ENCODE data around the gene PRKCD.
A peak's percentile ranks its signal among the peaks of the same experiment; 100 is the strongest.

Gene PRKCD

DNA sequence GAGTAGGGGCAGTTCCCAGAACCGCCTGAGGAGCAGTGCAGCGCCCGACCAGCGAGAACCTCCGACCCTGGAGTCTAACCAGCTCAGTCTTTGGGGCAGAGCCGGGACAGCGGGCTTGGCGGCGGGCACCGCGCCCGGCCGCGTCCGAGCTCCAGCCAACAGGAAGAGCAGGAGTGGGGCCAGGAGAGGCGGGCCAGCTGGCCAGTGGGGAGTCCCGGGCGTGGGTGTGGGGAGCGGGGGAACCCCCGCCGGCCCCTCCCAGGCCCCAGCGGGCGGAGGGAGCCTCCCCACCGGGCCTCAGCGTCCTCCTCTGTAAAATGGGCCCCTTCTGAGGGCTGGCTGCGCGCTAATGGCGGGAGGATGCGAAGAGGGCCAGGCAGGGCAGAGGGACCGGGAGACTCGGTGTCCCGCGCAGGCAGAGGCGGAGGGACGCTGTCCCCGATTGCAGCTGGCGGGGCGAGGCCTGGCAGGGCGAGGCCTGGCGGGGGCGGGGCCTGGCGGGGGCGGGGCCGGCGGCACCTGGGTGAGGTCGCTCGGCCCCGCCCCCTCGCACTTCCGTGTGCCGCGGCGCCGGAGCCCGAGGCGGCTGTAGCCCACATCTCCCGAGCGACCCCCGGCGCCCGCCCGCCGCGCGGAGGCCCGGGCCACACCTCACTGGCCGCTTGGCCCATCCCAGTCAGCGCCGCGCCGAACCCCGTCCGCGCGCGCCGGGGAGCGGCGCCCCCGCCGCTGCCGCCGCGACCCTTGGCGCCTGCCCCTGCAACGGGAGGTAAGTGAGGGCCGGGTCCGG is at the start of gene PRKCD:
Gene PRKCD (plus strand): TSS at position 550 of the 790 bp plus-strand sequence. CDS start 17,214 bp downstream, outside the sequence.
- DNase-seq = peak; percentile 65

DNA sequence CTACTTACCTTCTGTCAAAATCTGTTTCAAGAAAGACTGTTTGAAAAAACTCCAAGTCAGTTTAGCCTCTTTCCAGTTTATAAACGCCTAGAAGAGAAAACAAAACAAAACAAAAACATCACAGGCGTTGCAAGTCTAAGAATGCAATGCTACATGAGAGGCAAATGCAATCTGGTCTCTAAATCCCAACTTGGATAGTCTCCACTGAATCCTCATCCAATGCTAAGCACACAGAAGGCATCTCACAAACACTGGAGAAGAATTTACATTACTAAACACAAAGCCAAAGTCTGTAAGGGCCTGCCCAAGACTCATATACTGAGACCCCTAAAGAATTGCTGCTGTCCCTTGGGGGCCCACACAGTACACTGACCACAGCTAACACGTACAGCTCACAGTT is 49.2 kb upstream of the PRKCD start:
- DNase-seq = no peak

DNA sequence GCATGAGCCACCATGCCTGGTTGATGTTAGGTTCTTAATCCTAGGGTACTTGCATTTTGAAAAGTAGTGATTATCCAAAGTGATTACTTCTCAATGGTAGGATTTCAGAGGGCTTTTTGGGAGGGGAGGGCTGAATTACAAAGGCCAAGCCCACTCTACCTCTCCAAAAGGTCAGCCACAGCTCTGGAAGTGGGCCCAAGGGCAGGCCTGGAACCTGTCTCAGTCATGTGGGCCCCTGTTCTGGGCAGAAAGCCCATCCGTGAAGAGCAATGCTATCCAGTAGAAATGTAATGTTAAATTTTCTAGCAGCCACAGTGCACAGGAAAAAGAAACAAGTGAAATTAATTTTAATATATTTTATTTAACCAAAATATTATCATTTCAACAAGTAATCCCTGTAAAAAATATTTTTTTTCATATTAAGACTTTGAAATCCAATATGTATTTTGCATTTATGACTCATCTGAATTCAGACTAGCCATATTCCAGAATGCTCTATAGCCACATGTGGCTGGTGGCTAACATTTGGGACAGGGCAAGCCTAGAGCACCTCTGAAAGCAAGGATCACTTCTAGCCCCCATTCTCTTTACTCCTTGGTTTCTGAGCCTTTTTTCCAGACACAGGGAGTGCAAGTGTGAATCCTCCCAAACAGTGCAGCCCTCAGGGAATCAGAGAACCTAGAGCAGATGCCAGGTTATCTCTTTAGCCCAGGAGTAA is 47.6 kb upstream of the PRKCD start:
- no peak for DNase-seq

DNA sequence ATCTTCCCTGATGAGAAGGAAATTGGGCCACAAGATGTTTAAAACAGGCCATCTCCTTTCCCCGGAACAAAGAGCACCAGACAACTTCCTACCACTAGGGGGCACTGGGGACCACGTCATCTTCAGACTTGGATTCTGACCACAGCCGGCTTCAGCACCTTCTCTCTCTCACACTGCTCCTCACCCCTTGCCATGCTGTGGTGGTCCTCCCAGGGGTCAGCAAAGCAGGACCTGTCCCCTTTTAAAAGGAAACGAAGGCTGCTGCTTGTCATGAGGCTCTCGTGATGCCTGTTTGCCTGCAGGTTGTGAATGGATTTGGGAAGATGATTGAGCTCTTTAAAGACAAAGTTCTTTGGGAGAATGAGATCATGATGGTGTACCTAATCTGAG is 47.0 kb upstream of the PRKCD start:
- peak; percentile 83 for DNase-seq

DNA sequence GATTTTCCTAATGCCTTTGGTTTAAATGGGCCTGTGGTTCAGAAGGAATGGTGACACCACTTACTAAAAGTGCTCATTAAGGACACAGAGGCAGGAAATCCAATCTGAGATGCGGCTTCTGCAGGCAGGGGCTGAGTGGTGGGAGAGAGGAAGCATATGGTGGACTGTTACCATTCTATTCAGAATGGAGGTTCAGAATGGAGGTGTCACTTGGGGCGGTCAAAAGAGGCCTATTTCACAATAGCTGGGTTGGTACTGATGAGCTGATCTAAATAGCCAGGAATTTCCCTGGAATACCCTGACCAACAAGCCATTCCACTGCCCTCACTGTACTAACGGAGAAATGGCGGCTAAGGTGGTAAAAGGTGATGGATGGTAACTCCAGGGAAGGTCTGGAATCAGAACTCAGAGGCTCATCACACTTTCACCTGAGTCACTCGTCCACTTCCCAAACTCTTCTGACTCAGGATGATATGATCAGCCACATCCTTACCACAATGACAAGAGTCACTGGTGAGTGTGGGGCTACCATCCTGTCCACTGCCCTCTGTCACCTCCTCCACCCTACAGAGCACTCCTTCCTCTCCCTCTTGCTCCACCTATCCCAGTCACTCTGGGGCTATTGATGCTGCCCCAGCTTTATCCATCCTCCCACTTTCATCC is 46.5 kb upstream of the PRKCD start:
- no peak for DNase-seq

DNA sequence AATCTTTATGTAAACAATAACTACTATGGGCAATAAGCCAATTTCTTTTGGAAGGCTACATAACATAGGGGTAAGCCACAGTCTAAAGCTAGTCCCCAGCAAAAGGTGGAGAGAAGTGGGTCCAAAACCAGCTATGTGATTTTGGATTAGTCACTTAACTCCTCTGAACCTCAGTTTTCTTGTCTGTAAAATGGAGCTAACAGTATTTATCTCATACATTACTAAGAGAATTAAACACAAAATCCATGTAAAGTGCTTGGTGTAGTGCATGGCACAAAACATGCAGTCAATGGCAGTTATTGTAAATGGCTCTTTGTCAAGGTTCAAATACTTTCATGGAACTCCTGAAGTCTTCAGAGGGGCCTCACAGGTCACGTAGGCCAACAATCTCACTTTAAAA is 44.1 kb upstream of the PRKCD start:
- no peak for DNase-seq

DNA sequence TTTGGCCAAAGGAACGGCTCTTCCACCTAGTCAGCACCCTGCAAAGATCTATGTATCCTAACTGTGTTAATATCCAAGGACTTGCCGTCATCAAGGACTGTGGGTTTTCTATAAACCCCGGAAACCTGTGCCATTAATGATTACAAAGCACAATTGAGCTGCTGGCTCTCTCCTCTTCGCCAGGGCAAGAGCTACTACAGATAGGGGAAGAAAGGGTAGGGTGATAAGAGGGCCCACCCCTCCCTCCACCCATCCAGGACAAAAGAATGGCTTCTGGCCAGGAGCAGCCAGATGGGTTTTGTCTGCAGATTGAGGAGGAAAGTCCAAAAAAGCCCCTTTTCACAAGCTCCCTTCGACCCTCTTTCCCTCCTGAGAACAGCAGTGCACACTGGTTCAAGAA is 40.7 kb upstream of the PRKCD start:
- DNase-seq = no peak

DNA sequence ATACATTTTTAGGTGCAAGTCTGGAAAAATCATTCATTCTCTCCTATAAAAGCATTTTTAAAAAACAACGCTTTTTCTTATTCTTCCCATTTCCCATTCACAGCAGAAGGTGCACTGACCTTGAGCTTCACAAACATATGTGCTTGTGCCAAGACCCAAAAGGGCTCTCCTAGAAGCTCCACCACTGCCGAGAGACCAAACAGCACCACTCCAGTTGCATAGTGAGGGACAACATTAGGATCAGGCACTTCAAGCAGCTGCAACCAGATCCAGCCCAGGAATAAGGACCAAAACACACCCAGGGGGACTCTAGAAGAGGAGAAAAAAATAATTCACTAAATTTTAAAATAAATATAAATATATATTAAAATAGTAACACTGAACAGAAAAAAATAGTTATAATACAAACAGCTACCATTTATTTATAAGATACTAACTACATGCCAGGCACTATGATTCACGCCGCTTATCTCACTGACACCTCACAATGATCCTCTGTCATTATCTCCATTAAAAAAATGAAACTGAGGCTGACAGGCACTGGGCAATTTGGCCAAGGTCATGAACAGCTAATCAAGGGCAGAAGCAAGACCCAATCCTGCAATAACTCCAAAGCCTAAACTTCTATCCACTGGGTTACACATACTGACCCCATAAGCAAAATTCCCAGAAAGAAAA is 38.6 kb upstream of the PRKCD start:
- DNase-seq = no peak

DNA sequence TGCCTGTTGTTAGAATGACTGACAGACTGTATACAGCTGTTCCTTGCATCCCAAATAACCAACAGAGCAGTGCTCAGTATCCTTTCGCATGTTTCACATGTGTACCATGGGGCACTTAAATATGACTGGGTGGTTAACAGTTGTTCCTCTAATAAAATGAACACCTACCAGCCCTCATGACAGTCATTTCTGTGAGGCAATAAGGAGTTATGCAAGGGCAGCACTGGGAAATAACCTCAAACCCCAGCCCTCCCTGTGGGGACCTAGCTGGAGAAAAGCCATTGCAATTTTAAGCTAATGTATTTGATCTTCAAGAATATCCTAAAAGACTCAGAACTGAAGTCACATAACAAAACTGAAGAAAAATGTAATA is 38.1 kb upstream of the PRKCD start:
- no peak for DNase-seq

DNA sequence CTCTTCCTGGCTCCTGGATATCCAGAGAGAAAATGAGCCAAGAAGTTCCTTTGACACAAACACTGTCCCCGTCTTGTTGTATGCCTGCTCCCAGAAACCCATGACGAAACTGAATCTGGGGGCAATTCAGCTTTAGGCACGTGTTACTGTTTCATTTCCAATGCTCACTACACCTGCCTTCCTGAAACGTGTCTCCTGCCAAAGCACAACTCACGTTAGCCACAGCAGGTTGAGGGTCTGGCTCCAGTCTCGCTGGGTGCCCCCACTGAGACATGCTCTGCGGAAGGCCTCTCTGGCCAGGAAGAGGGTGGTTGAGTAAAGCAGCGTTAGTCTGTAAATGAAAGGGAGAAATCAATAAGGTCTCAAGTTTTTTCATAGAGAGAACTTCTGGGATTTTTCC is 37.5 kb upstream of the PRKCD start:
- DNase-seq = no peak

DNA sequence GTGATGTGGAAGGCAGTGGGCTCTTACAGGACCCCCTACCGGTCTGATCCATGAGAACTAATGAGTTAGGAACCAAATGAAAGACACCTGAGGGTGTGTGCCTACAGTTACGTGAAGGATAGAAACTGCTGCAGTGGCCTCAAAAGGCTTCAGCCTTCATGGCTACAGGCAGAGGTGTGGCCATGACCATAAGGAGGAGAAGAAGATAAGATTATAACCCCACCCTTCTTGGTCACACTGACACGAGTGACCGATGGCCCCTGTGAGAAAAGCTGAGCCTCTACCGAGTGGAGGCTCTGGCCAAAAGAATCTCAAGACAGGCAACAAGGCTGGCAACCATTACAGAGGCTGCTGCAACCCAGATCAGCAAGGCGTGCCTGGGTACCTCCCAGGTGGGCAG is 37.1 kb upstream of the PRKCD start:
- no peak for DNase-seq

DNA sequence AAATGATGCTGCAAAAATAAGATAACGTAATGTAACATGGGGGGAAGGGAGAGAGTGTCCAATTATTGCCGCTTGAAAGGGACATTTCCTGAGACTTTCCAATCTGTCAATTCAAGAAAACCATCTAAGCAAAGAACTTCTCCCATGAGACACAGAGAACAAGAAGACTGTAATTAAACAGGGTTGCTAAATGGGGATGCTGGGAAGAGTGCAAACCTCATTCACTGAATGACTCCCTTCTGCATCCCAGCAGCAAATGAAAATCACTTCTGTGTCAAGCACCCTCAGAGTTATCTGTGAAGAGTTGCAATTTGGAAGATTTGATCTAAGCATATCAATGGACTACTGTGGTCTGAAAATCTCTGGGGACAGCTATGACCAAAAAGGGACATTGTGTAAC is 34.4 kb upstream of the PRKCD start:
- no peak for DNase-seq

DNA sequence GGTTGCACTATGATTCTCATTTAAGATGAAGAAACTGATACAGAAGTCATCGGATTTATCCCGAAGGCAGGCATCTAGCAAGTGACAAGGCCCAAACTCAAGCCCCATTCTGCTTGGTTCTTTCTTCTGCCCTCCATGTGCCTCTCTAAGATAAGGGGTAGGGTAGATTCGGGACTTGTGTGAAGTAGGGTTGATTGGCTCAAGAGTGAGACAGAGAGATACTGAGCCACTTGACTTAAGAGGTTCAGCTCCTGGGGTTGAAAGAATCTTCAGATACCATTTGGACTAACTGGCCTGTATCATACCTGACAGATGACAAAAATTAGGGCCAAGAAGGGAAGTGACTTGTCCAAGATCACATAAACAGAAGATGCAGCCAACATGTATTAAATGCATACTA is 31.7 kb upstream of the PRKCD start:
- no peak for DNase-seq

DNA sequence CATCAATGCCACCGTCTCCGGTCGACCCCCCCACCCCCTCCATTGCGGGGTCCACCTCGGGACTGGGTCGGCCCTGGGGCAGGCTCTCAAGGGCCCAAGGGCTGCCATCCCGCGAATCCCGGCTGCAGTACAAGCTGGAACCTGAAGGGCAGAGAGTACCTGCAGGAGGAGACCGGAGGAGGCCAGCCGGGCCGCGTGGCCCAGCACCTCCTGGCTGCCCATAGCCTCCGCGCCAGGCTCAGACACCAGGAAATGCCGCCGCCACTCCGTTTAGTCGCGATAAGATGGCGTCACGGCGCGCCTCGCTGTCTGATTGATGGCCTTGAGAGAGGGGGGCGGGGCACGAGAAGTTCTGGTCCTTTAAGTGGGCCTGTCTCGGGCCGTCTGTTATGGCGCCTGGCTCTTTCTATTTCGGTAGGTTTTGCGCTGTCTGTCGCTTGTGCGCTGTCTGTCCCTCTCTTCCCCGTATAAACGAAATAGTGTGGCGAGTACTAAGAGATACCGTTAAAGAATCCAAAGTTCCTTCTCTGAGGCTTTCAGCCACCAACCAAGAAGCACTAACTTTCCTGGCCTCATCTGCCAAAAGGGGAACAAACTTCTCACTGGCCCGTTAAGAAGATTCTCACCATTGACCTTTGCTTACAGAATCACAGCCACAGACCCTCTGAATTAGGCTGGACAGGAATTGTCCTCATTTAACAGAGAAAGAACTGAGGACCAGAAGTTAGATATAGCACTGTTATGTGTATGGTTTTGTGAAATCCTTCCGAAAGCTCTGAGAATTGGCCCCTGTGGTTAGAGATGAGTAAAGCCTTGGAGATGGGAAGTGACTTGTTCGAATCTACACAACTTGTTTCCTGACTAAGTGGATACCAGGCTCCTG is 30.6 kb upstream of the PRKCD start, which contains the start of gene RFT1:
Gene RFT1 (minus strand): TSS at position 257 of the 883 bp plus-strand sequence. CDS start 35 bp downstream, at position 222.
- peak; percentile 98 for DNase-seq

DNA sequence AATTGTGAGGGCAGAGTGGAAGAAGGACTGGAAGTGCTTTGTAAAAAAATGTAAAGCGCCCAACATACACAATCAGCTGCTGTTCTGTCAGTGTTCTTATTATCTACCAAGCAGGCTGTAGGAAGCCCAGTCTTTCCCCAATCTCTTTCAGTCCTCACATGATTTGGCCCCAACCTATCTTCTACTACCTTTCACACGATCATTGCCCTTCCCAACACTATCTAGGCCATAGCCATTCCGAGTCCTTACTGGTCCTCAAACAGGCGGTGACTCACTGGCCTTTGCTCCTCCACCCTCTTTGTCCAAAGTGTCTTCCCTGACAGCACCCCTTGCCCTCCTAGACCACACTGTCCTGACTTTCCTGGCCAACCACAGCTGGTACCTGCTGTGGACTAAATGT is 29.9 kb upstream of the PRKCD start:
- no peak for DNase-seq

DNA sequence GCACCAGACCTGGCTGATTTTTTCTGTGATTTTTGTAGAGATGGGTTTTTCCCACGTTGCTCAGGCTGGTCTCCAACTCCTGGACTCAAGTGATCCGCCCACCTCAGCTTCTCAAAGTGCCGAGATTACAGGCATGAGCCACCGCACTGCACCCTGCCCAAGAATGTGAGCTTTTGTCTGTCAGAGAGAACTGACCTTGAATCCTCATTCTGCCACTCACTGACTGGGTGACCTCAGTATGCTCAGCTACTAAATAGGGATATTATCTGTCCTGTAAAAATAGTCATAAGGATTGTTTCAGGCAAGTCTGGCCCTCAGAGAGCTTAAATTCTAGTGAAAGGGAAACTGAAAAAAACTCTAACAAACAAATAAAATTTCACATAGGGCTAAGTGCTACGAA is 28.7 kb upstream of the PRKCD start:
- no peak for DNase-seq

DNA sequence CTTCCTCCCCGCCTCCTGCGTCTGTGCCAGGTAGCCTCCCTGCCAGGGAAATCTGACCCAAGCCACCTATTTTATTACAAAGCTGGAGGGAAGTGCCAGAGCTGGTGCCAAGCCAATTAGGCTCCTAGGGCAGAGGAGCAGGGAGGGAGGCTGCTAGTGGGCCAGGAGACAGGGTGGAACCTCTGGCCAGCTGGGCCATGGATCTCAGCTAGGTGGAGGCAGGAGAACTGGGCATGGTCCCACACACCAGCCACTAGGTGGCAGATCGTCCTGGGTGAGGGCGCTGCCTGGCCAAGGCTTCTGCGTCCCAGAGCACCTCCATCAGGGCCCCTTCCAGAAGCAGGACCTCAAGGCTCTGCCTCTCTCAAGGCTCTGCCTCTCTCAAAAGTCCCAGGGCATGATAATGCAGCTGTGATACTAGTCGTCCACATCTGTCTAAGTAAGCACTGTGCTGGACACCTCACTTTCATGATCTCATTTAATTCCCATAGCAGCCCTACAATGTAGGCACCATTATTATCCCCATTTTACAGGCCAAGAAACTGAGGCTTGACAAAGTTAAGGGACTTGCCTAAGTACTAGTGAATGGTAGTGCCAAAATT is 26.3 kb upstream of the PRKCD start:
- peak; percentile 31 for DNase-seq

DNA sequence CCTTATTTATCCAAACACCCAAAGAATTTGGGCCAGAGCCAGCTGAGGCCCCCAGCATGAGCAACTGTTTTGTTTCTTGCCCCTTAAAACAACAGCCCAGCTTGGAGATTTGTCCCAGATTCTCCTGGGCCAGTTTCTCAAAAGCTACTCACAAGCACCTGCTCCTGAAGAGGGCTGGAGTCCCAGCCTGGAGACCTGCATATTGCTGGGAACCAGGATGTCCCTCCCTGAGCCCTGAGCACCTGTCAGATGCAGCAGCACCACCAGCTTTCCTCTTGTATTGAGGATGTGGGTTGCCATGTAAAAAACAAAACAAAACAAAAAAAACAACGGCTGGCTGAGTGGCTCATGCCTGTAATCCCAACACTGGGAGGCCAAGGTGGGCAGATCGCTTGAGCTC is 23.8 kb upstream of the PRKCD start:
- no peak for DNase-seq

DNA sequence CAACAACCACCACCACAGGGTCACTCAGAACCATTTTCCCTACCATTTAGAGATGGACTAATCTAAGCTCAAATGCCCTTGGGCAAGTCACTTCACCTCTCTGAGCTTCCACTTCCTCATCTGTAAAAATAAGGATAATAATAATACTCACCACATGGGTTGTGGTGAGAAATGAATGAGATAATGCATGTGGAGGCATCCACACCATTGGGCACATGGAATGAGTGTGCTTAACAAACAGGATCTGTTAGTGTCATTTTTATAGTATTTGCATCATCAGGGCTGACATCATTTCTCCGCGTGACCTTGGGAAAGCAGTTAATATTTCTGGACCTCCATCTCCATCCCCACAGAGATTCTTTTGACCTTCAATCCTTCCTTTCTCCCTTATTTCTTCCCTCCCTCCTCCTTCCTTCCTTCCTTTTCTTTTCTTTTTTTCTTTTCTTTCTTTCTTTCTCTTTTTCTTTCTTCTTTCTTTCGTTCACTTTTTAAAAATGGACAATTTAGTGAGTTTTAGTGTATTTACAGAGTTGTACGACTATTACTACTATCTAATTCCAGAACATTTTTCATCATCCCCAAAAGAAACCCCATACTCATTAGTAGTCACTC is 23.1 kb upstream of the PRKCD start:
- no peak for DNase-seq

DNA sequence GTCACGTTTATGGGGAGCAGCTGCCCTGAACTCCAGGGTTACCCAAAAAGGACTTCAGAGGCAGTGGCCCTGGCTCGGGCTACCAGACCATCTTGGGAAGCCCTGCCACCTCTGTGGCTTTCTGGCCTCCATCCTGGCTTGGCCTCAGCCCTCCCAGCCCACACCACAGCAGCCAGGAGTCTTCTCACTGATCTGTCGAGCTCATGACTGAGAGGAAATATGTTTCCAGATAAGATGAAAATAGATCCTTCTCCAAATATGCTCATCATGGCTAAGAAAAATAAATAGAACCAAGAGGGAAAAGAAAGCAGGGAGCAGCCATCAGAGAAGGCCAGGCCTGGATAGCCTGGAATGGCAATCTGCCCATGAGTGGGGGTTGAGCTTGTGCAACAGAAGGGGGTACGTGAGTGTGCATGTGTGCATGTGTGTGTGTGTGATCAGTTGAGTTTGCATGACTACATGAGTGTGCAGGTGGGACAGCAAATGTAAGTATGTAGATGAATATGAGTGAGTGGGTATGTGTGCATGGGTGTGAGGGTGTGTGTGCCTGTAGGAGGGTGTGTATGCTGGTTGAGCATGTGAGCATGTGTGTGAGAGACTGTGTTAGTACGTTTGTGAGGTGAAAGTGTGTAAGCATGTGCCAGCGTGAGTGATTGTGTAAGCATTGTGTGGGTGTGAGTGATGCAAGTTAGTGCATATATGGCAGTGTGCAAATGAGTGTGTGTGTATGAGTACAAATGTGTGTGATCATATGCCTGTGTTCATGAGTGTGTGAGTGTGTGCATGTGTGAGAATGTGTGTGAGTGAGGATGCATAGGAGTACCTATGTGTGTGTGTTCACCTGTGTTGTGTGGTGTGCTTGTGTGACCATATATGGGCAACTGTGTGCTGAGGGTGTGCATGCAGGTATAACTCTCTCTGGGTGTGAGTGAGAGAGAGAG is 20.8 kb upstream of the PRKCD start:
- DNase-seq = no peak

Measured in activated T-cell treated with anti-CD3 and anti-CD28 coated beads for 4 hours (primary cell).